Skin of body (tissue), 2 donors: ENCODE results near the gene FCRL6. TPM values are rescaled to one million over a fixed set of nuclear protein-coding genes. Genes with fewer than 3 reads are reported as not detected.
A peak's percentile ranks its signal among the peaks of the same experiment; 100 is the strongest.

Experiments used
- DNase-seq: peaks from one replicate; lab custom pipeline; 2025; lab: John Stamatoyannopoulos, UW
- total RNA-seq: library from RNA; depleted of rRNA; stranded (reverse); fragments of >200 nt; gene quantifications from one replicate; pipeline ENCODE4 v1.2.3, GENCODE V29; 2014

FCRL6 gene
- total RNA-seq: 0.49 TPM

DNA sequence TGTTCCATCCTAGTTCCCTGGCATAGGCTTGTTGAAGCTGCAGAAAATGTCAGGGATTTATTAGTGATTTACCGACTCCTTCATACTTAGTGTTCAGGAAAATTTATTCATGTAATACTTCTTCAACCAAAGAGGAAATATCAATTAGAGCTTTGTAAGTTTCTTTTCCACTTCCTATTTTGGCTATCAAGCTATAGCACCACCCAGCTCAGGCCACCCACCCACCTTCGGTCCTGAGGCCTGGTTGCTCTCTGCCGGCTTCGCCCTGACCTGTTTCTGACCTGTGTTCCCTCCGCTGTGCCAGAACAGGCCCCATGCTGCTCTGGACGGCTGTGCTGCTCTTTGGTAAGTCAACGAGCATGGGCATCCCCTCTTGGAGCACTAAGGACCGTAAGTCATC is at the start of gene FCRL6:
TSS of gene FCRL6 (plus strand) at position 250 of the 400 bp plus-strand sequence. CDS start at position 315, 65 bp downstream.
- DNase-seq: no peak

DNA sequence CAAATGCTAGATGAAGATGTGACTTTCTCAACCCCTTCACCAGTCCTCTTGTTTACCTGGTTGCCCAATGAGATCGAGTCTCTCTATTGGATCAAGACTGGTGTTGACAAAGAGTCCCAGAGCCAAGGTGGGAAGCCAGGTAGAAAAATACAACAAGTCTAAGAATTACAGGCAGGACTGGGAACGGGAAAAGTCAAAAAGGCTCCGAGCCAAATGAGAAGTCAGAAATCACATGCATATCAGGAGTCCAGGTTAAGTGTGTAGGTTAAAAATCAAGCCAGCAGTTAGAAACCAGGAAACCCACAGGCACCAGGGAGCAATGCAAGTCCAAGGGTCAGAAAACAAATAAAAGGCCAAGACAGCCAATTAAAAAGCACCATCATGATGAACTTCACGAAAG is 48.8 kb upstream of the FCRL6 start:
- no peak for DNase-seq

- DNase-seq: no peak
Observed at GRCh38 chr1:159755451-159756007, 46.6 kb upstream of the FCRL6 start.

GRCh38 chr1:159756397-159756796 is 45.8 kb upstream of the FCRL6 start:
- DNase-seq: no peak

- no peak for DNase-seq
Observed at GRCh38 chr1:159763686-159764085, 38.5 kb upstream of the FCRL6 start.

DNA sequence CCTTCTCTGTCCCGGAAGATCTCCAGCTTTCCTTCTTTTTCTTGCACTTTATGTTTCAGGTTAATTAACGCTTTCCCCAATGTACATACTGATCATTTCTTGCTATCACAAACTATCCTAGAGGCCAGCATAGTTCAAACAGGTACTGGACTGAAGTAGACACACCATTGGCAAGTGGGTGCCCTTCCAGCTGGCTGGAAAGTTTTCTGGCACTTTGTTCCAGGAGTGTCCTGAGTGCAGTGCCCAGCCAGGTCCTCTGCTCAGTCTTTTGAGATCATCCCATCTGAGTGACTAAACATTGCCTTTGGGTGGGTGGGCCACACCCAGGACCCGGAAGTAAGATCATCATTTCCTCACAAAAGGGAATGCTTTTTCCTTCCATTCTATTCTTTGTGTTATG is 36.4 kb upstream of the FCRL6 start:
- DNase-seq: no peak

DNA sequence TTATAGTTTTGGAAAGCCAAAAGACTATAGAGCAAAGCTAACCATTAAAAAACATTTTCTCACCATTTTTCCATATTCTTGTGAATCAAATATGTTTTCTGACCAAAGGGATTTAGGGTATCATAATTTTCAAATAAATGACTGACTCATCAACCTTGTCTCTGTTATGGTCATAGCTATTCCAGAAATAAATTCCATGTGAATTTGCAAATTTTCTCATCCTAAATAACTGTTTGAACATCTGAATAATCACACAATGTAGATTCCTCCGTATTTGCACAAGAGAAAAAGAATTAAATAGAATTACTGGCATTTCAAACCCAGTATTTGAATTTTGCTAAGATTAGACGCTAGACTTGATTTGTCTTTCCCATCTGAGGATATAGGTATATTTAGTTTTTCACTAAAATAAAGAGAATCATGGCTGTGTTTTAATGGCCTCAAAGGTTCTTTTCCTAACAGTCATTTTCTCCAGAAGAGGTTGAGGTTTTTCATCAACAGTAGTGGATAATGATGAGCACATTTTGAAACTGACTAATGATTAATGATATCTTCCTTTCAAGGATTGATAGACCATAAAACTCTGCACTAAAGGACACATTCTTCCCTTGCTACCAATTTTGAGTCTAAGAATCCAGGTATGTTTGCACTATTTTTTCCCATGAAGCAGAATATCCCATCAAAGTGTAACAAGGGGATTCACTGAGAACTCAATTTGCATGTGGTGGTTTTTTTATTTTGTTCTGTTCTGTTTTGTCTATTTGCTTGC is 30.8 kb upstream of the FCRL6 start:
- DNase-seq: no peak

DNA sequence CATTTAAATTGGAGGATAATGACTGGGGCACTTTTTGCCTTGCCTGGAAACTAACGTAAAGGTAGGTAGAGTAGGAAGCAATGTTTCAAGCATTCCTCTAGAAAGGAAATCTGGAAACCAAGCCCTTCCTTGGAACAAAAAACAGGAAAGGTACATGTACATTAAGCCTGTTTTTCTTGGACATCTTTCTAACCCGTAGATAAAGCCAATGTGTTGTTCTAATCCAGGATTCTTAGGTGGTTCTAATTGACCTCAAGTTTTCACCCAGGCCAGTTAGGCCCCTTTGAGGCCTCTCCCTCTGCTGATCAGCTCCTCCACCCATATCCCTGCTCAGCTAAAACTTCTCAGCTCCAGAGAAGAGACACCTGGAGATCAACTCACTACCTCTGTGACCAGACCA is 27.7 kb upstream of the FCRL6 start:
- no peak for DNase-seq

DNA sequence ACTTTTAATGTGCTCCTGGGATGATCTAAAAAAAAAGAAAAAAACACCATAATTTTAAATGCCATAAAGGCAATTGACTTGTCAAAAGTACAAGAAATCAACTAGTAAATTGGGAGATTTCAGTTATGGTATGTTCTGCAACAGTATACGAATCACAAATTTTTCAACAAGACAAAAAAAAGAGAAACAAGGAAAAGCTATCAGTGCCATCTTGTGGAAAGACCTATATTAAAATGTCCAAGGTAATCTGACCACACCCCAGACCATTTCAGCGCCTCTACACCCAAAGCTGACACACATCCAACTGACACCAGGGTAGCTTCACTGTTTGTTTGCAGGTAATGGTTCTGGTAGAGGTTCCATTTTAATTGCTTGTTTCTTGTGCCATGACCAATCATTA is 26.4 kb upstream of the FCRL6 start:
- DNase-seq: no peak

GRCh38 chr1:159778266-159778665 is 23.9 kb upstream of the FCRL6 start:
- DNase-seq: no peak

DNA sequence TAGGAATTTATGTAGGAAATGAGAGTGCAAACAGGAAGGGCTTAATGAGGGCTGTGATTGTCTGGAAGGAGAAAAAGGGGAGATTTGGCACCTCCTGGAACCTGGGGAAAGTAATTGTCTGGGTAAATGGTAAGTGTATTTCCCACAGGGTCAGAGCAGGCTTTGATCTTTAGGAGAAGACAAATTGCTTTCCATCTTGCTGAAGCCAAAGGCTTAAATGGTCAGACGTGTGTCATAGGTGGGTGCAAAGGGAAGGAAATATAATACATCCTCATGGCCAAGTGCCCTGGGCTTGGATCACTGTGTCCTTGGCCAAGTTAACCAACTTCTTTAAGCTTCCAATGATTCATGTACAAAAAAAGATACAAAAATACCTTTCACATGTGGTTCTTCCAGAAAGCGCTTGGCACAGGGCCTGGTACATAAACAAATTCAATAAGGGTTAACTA is 22.7 kb upstream of the FCRL6 start:
- no peak for DNase-seq

- peak; percentile 97 for DNase-seq
Observed at GRCh38 chr1:159780583-159781582, 21.3 kb upstream of the FCRL6 start, which contains the start of gene DUSP23. Gene DUSP23, plus strand, starts transcription at chr1:159780962. Its CDS starts 139 bp downstream, at chr1:159781101.

DNA sequence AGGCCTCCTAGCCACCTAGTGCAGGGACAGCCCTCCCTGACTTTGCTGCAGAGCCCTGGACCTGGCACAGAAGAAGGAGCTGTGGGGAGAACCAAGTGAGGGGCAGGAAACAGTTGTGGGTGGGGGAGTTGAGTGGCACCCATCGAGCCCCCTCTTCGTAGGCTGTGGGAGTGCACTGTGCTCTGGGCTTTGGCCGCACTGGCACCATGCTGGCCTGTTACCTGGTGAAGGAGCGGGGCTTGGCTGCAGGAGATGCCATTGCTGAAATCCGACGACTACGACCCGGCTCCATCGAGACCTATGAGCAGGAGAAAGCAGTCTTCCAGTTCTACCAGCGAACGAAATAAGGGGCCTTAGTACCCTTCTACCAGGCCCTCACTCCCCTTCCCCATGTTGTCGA is 20.2 kb upstream of the FCRL6 start:
- DNase-seq: no peak

DNA sequence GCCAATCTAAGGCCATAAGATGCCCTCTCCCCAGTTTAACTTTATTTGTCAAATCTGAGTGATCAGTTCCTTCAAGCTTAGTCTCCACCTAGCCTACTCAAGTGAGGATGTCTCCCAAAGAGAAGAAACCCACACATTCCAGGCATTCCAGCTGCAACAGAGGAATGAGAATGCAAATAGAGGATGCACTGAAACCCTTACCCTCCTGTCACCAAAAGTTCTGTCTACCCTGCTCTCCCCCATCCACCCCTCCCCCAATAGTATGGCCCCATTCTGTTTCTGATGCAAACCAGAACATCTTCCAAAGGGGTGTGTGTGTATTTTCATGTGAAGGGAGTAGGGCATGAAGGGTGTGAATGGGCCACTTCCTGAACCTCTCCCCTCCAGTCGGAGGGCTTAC is 18.4 kb upstream of the FCRL6 start:
- DNase-seq: no peak

DNA sequence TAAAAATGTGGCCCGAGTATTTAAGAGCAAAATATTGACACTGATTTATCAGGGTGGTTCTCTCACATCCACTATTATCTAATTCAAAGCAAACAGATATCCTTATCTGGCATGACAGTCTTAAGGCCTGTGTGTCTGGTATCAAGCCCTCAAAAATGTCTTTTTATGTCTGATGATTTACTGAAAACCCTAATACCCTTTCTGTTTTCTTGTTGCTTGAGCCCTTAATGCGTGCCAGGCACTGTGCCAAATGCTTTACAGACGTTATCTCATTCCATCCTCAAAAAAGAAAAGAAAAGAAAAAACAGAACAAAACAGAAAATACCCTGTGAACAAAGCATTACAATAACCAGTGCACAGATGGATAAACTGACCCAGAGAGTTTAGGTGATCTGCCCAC is 15.7 kb upstream of the FCRL6 start:
- DNase-seq: no peak

DNA sequence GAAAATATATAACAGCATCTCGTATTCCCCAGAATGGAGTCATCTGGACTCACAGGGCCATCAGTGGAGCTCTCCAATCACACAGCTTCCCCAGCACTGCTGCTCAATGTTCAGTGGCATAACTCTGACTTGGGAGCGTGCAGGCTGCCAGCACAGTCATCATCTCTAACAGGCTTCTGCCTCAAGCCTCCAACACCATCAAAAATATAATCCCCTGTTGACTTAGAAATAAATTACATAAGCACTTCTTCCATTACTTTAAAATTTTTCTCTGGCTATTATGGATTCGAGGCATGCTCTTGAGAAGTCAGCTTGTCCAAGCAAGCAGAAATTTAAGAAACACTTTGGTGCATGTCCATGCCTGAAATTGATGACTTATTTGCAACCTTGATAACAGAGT is 15.2 kb upstream of the FCRL6 start:
- no peak for DNase-seq

- DNase-seq: no peak
Observed at GRCh38 chr1:159790237-159790917, 11.8 kb upstream of the FCRL6 start.

- no peak for DNase-seq
Observed at GRCh38 chr1:159791031-159791430, 11.1 kb upstream of the FCRL6 start.

DNA sequence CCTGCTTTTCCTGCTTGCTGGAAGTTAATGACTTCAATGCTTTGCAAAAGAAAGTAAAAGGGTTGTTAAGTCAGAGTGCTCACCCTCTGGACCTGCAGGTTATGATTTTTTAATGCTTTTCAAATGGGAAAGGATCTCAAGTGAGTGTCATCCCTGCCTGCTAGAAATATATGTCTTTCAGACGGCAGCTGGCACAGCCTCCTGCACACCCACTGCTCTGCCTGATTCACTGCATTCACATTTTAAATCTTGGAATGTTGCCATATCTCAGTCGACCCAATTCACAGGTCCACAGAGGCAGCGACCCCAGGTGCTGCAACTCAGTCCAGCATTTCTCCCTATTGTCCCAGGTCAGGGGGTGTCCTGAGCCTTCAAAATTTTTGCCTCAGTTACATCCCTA is 10.7 kb upstream of the FCRL6 start:
- no peak for DNase-seq

DNA sequence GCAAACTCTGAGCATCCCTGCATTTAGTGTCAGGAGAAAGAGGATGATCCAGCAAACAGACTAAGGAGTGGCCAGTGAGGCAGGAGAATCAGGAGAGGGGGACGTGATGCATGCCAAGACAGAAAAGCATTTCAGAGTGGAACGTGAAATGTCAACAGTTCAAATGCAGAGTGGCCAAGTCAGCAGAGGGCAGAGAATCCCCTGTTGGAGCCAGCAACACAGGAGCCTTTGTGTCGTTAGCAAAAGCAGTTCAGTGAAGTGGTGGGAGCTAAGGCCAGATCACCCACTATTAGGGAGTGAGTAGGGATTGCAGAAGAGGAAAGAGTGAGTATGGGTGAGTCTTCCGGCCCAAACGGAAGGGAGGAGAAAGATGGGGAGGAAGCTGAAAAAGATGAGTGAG is 6.6 kb upstream of the FCRL6 start:
- DNase-seq: no peak

- peak; percentile 61 for DNase-seq
Observed at GRCh38 chr1:159798893-159799292, 3.3 kb upstream of the FCRL6 start.
